Epithelial cell of esophagus (primary cell): ENCODE data around the gene MARF1.
"Not testable (repeated sequence)": the region's sequence is repeated elsewhere in the genome, so short reads cannot be mapped to it uniquely, and the experiment has no call there.

Source experiments
- DNase-seq: peaks from one replicate; pipeline ENCODE4 v3.0.0; 2010; ENCODE audit warnings: low read depth
- H3K4me3 ChIP-seq: 2 replicates; pipeline ENCODE4 v1.5.1; 2011; ENCODE audit warnings: mild to moderate bottlenecking, low read length, control low read depth
- CTCF ChIP-seq: IDR thresholded peaks from 2 replicates; pipeline ENCODE4 v1.5.1; 2011; ENCODE audit warnings: low read depth, mild to moderate bottlenecking, low read length, control low read depth, inconsistent platforms; ENCODE audit not compliant: insufficient read depth; ENCODE audit errors: missing control alignments

The MARF1 gene

GRCh38 chr16:15576960-15577958 is 65.7 kb downstream of the MARF1 start:
- H3K4me3 ChIP-seq: no peak overlapping the region
- DNase-seq: no peak
- no peak for TF ChIP-seq CTCF

GRCh38 chr16:15575293-15576049 is 67.5 kb downstream of the MARF1 start:
- no peak for DNase-seq
- no peak for TF ChIP-seq CTCF
- no peak overlapping the region for H3K4me3 ChIP-seq

GRCh38 chr16:15574614-15574948 is 68.4 kb downstream of the MARF1 start:
- no peak for DNase-seq
- no peak overlapping the region for H3K4me3 ChIP-seq

GRCh38 chr16:15573896-15574613 is 68.9 kb downstream of the MARF1 start:
- not testable (repeated sequence) for H3K4me3 ChIP-seq, DNase-seq

More at GRCh38 chr16:15574614-15574948, 68.4 kb downstream of the MARF1 start:
- TF ChIP-seq CTCF: no peak

- no peak overlapping the region for H3K4me3 ChIP-seq
- TF ChIP-seq CTCF: no peak
- DNase-seq: no peak
These were observed 69.6 kb downstream of the MARF1 start for GRCh38 chr16:15573274-15573895.

GRCh38 chr16:15572329-15573001 is 70.5 kb downstream of the MARF1 start:
- H3K4me3 ChIP-seq: no peak overlapping the region
- DNase-seq: no peak
- TF ChIP-seq CTCF: no peak
